NT2/D1 (cell line): ENCODE measurements around the gene CFAP73.

ENCODE experiments used
- YY1 ChIP-seq: IDR thresholded peaks from 2 replicates; pipeline ENCODE4 v1.6.1; 2011; ENCODE audit not compliant: insufficient read length, insufficient read depth
- ZNF274 ChIP-seq: IDR thresholded peaks from 2 replicates; pipeline ENCODE4 v1.6.1; 2011; ENCODE audit warnings: mild to moderate bottlenecking, low read depth, low read length

DNA sequence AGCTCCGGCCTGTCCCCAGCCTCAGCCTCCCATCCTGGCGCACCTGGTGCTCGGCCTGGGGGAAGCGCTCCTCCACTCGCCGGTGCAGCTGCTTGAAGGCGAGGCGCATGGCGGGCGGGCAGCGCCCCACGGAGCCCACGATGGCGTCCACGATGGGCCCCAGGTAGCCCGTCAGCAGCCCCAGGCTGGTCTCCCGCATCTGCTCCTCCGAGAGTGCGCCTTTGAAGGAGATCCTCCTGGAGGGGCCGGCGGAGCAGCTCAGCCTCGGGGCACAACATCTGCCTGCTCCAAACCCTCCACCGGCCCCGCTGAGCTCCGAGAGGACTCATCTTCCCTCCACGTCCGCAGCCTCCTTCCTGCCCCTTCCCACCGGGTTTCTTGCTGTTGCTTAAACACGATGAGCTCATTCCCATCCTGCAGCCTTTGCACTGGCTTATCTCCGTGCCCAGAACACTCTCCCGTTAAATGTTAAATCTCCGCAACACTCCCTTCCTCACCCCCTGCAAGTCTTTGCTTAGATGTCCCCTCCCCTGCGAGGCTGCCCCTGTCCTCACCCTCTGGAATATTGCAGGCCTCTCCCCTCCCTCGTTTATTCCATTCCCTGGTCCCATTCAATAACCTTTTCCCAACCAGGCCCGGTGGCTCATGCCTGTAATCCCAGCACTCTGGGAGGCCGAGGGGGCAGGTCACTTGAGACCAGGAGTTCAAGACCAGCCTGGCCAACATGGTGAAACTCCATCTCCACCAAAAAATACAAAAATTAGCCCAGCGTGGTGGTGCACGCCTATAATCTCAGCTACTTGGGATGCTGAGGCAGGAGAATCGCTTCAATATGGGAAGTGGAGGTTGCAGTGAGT, 37.3 kb upstream of the CFAP73 start:
- no peak for TF ChIP-seq ZNF274
- TF ChIP-seq YY1, result no peak
